ENCODE data around the gene TPSG1. TPM values are rescaled to one million over a fixed set of nuclear protein-coding genes. Genes with fewer than 3 reads are reported as not detected.
A peak's percentile ranks its signal among the peaks of the same experiment; 100 is the strongest.
"Not testable (repeated sequence)": the region's sequence is repeated elsewhere in the genome, so short reads cannot be mapped to it uniquely, and the experiment has no call there.

The TPSG1 gene
- total and polyA plus RNA-seq, 10 donors = 0.46 TPM; not detected in 9

GRCh38 chr16:1258906-1259759 is 34.1 kb upstream of the TPSG1 start:
- H3K27ac ChIP-seq = no peak overlapping the region
- TF ChIP-seq POLR2A (IDR thresholded peaks at IDR 0.05) (no peak), POLR2AphosphoS5 (IDR thresholded peaks at IDR 0.05) (no peak)
- TF ChIP-seq, protein P1, sequence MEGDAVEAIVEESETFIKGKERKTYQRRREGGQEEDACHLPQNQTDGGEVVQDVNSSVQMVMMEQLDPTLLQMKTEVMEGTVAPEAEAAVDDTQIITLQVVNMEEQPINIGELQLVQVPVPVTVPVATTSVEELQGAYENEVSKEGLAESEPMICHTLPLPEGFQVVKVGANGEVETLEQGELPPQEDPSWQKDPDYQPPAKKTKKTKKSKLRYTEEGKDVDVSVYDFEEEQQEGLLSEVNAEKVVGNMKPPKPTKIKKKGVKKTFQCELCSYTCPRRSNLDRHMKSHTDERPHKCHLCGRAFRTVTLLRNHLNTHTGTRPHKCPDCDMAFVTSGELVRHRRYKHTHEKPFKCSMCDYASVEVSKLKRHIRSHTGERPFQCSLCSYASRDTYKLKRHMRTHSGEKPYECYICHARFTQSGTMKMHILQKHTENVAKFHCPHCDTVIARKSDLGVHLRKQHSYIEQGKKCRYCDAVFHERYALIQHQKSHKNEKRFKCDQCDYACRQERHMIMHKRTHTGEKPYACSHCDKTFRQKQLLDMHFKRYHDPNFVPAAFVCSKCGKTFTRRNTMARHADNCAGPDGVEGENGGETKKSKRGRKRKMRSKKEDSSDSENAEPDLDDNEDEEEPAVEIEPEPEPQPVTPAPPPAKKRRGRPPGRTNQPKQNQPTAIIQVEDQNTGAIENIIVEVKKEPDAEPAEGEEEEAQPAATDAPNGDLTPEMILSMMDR (IDR thresholded peaks at IDR 0.05 in 8 of 11, conservative IDR thresholded peaks at IDR 0.05 in 3 of 11) = no peak
- WGBS, 5 donors = 10 to 23% (median 20%) methylated on average over 2 to 42 of the region's 42 CpGs
- peak overlapping the region in 1 of 8 donors; percentile 6 for H3K4me3 ChIP-seq
- intact Hi-C loops (cut with DNase I; ENCODE audit: low total_unique reads) = no loop called here
- no peaks in the 10 kb centered on the region for H3K36me3 ChIP-seq
- peaks cover 0 to 20% (median 9%) of the 10 kb centered on the region in 6 donors for H3K4me1 ChIP-seq
- H3K9me3 ChIP-seq = no peaks in the 10 kb centered on the region
- H3K27me3 ChIP-seq (replicated peaks in 1 of 7) = peaks cover 0 to 87% (median 55%) of the 10 kb centered on the region in 7 donors
- no peak for DNase-seq

GRCh38 chr16:1258225-1258600 is 33.1 kb upstream of the TPSG1 start:
- 66 to 83% (median 74%) methylated on average over 7 to 12 of the region's 12 CpGs for WGBS, 5 donors

DNA sequence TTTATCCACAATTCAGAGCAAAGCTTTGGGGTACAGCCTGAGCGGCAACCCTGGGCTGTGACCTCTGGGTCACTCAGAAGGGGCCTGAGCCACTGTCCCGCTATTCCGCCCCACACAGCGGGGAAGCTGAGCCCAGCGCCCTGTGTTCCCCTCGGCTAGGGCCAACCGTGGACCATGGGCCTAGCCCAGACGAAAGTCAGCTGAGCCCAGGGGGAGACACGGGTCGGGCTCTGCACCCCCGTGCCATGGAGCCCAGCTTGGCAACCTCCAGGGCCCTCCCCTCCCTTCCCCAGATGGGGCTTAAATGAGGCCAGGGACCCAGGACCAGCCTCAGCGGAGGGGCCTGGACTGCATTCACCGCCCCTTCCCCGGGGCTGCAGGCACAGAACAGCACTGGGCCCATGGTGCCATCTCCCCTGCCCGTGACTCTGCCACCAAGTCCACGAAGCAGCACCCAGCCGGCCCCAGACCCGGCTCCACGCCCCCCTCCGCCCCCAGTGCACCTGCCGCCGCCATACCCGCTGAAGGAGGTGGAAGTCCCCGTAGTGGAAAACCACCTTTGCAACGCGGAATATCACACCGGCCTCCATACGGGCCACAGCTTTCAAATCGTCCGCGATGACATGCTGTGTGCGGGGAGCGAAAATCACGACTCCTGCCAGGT is 32.6 kb upstream of the TPSG1 start:
- Histone ChIP-seq H3K4me3 (no peak overlapping the region), H3K9me3 (no peaks in the 10 kb centered on the region), H3K27ac (no peak overlapping the region), H3K4me1 (peaks cover 0 to 20% (median 9%) of the 10 kb centered on the region in 6 donors), H3K36me3 (no peaks in the 10 kb centered on the region), H3K27me3 (replicated peaks in 1 of 7) (peaks cover 0 to 75% (median 48%) of the 10 kb centered on the region in 7 donors)
- no peak for TF ChIP-seq POLR2AphosphoS5 (IDR thresholded peaks at IDR 0.05)
- WGBS, 5 donors = 77 to 83% (median 81%) methylated on average over 23 to 34 of the region's 34 CpGs
- peak; percentile 71 for DNase-seq
- intact Hi-C loops (cut with DNase I; ENCODE audit: low total_unique reads) = no loop called here

More at GRCh38 chr16:1258225-1258600, 33.1 kb upstream of the TPSG1 start:
- Histone ChIP-seq H3K4me1 (peaks cover 0 to 20% (median 9%) of the 10 kb centered on the region in 6 donors), H3K4me3 (no peak overlapping the region), H3K27ac (no peak overlapping the region), H3K36me3 (no peaks in the 10 kb centered on the region), H3K9me3 (no peaks in the 10 kb centered on the region), H3K27me3 (replicated peaks in 1 of 7) (peaks cover 0 to 80% (median 54%) of the 10 kb centered on the region in 7 donors)
- TF ChIP-seq, protein P1 (IDR thresholded peaks at IDR 0.05 in 8 of 11, conservative IDR thresholded peaks at IDR 0.05 in 3 of 11) = no peak
- no peak for TF ChIP-seq POLR2AphosphoS5 (IDR thresholded peaks at IDR 0.05)
- no peak for TF ChIP-seq POLR2A (IDR thresholded peaks at IDR 0.05)
- no peak for DNase-seq
- intact Hi-C loops (cut with DNase I; ENCODE audit: low total_unique reads) = no loop called here

- no peak overlapping the region for H3K27ac ChIP-seq
- no peaks in the 10 kb centered on the region for H3K9me3 ChIP-seq
- 65 to 86% (median 82%) methylated on average over 11 to 22 of the region's 22 CpGs for WGBS, 5 donors
- TF ChIP-seq POLR2AphosphoS5 (IDR thresholded peaks at IDR 0.05) (no peak), POLR2A (IDR thresholded peaks at IDR 0.05) (no peak)
- TF ChIP-seq, protein P1 (IDR thresholded peaks at IDR 0.05 in 8 of 11, conservative IDR thresholded peaks at IDR 0.05 in 3 of 11) = no peak
- no peak for DNase-seq
- no peaks in the 10 kb centered on the region for H3K36me3 ChIP-seq
- peaks cover 0 to 67% (median 40%) of the 10 kb centered on the region in 7 donors for H3K27me3 ChIP-seq (replicated peaks in 1 of 7)
- intact Hi-C loops (cut with DNase I; ENCODE audit: low total_unique reads) = no loop called here
- no peak overlapping the region for H3K4me3 ChIP-seq
- H3K4me1 ChIP-seq = peaks cover 0 to 20% (median 9%) of the 10 kb centered on the region in 6 donors
Measured at GRCh38 chr16:1256874-1257322, 31.8 kb upstream of the TPSG1 start.

GRCh38 chr16:1256296-1256873 is 31.3 kb upstream of the TPSG1 start:
- H3K36me3 ChIP-seq; H3K27ac ChIP-seq; H3K9me3 ChIP-seq; intact Hi-C loops (cut with DNase I; ENCODE audit: low total_unique reads); H3K4me3 ChIP-seq: not testable (repeated sequence)
- peak; percentile 66 for DNase-seq
- WGBS, 5 donors = 78 to 88% (median 83%) methylated on average over 4 to 23 of the region's 23 CpGs
- H3K4me1 ChIP-seq = peaks cover 0 to 17% (median 9%) of the 10 kb centered on the region in 6 donors
- peaks cover 0 to 62% (median 35%) of the 10 kb centered on the region in 7 donors for H3K27me3 ChIP-seq (replicated peaks in 1 of 7)

DNA sequence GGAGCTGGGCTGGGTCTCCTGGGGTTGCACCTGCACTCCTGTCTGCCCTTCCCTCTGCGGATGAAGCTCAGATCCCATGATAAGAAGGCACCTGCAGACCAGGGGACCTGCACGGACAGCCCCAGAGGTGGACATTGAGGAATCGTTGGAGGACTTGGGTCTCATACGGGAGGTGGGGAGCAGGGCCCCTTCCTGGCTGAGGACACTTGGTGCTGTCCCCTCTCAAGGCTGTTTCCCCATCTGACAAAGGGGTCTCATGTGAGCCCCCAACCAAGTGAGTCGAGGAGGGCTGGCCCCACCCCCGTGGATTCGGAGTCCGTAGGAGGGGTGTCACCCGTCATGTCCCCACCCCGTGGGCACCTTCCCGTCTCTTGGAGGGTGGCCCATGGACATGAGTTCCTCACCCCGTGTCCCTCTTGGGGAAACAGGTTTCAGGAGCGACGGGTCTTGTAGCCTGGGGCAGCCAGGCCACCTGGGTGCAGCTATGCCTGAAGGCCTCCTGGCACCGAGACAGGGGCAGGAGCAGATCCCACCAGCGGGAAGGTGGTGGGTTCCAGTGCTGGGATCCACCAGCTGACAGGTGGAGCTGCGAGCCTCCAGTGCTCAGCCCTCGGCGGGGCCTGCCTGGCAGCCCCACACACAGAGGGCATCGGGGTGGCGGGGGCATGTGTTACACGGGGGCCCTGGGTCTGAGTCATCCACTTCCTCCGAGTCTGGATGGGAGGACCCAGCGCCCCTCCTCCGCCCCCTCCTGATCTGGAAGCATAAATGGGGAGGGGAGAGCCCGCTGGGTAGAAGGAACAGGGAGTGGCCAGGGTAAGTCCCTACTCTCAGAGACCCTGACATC is 30.4 kb upstream of the TPSG1 start, which contains the start of gene TPSD1:
TSS of gene TPSD1 (plus strand) at position 794 of the 847 bp plus-strand sequence. CDS start 212 bp downstream, outside the sequence.
- H3K27ac ChIP-seq; H3K4me3 ChIP-seq; intact Hi-C loops (cut with DNase I; ENCODE audit: low total_unique reads); H3K9me3 ChIP-seq; H3K36me3 ChIP-seq: not testable (repeated sequence)
- DNase-seq = peak; percentile 70
- WGBS, 5 donors = 54 to 78% (median 62%) methylated on average over 11 to 26 of the region's 26 CpGs
- peaks cover 0 to 53% (median 28%) of the 10 kb centered on the region in 7 donors for H3K27me3 ChIP-seq (replicated peaks in 1 of 7)
- peaks cover 0 to 11% (median 6%) of the 10 kb centered on the region in 6 donors for H3K4me1 ChIP-seq
